GM21576 (cell line): ENCODE measurements around the gene IFT74.
A peak's percentile ranks its signal among the peaks of the same experiment; 100 is the strongest.

Source experiments
- ATAC-seq: cut with Tn5 transposase; IDR thresholded peaks from one replicate; pipeline ENCODE4 v1.9.1; 2021; ENCODE audit warnings: mild to moderate bottlenecking, moderate library complexity; ENCODE audit not compliant: unreplicated experiment

Gene IFT74

DNA sequence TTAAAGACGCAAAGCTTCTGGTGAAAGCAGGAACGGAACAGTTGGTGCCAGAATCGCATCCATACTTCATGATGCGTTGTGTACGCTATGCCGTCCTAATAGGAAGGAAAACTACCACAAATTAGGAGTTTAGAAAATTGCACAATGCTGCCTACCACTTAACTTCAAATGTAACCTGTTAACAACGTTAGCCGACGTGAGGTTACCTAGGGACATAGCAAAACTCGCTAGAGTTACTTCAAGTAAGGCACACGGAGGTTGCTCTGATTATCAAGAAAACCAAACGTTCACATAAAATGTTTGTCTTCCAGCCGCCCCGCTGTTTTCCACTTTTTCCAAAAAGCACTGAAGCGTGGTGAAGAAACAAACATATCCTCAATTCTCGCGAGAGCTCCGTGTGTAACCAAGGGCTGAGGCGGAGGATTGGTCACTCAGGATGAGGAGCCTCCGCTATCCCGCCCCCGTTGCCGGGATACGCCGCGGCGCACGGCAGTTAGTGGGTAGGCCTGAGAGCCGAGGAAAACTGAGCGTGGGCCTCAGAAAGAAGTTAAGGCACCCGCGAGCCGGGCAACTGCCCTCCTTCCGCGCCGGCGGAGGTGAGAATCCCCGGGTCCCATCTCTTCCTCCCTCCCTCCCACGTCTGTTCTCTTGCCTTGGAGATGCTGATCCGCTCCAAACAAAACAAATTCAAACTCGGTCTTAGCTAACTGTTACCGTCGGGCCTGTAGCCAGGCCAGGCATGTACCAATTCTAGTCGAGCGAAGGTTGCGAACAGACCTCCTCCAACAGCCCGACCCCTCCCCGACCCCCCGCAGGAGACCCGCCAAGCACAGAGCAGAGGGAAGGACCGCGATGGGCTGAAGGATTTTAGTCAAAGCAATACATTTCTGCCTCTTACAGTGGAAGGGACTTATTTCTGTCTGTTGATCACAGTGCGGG, at the start of gene IFT74:
TSS of gene IFT74 (plus strand) at position 492 of the 939 bp plus-strand sequence. CDS start 5,556 bp downstream, outside the sequence.
- peak; percentile 99 for ATAC-seq

DNA sequence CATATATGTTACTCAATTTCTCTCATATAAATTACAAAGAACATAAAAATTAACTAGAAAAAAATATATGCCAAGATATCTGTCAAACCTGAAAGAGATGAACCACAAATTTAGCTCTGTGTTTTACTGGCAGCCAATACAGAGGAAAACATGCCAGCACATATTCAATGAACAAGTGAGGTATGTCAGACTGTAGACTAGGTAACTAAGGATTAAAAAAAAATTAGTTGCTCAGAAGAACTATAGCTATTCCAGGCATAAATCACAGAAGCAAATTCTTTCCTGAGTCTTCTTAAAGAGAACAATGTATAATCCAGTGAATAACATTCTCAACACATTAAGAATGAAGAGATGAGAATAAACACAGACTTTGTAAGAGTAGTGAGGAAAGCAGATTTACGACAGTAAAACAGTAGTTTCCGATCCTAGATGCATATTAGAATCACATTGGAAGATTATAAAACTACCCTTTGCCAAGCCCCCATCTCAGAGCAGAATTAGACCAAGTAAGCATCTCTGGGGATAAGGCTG, 43.0 kb upstream of the IFT74 start:
- no peak for ATAC-seq

DNA sequence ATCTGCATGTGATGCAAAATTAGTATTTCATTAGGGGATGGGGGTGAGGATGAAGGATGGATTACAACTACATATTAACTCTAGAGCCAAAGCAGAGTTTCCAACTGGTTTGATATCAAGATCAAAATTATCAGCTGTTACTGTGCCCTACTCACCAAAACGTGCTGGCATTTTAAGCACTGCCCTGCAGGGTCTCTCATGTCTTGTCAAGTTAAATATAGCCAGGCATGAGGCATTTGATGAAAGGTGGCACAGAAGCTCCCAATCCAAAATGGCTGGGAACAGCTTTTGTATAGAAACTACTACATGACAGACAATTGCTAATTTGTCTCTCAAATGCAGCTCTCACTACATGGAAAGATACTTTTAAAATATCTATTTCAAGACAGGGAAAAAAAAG, 36.5 kb upstream of the IFT74 start:
- ATAC-seq: no peak

DNA sequence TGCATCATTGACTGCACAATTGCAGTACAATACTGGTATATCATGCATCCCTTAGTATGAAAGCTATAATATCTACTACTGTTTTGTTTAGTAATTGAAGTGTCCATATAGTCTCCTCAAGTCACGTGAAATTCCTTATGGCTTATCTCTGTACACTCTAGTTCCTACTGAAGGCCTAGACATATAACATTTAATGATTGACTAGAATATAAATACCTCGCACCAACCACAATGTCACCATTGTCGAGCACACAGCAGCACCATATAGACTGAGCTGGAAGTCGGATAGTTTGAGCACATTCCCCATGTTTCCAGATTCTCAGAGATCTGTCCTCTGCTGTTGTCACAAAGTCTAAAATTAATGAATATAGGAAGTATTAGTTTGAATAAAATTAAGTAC, 30.6 kb upstream of the IFT74 start:
- ATAC-seq: no peak

DNA sequence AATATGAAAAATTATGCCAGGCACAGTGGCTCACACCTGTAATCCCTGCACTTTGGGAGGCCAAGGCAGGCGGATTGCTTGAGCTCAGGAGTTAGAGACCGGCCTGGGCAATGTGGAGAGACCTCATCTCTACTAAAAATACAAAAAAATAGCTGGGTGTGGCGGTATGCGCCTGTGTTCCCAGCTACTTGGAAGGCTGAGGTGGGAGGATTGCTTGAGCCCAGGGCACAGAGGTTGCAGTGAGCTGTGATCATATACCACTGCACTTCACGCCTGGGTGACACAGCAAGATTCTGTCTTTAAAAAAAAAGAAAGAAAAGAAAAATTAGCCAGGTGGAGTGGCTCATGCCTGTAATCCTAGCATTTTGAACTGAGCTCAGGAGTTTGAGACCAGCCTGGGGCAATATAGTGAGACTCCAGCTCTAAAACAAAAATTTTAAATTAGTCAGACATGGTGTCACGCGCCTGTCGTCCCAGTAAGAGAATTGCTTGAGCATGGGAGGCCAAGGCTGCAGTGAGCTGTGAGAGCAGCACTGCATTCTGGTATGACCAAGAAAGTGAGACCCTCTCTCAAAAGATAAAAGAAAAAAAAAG, 27.2 kb upstream of the IFT74 start:
- ATAC-seq: no peak

DNA sequence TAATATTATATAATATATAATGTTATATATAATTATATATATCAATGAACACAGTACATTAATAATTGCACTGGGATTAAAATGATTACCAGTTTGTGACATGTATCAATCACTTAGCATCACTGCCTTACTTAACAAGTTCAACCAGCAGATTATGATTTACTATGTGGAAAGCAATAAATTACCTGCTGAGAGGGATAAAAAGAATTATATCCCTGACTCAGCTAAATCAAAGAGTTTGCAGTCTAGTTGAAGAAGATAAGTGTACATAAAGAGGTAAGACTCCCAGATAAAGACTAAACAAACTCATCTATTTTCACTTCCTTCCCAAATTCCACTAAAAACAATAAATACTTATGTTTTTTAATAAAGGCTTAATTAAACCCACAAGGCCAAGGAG, 20.4 kb upstream of the IFT74 start:
- no peak for ATAC-seq

DNA sequence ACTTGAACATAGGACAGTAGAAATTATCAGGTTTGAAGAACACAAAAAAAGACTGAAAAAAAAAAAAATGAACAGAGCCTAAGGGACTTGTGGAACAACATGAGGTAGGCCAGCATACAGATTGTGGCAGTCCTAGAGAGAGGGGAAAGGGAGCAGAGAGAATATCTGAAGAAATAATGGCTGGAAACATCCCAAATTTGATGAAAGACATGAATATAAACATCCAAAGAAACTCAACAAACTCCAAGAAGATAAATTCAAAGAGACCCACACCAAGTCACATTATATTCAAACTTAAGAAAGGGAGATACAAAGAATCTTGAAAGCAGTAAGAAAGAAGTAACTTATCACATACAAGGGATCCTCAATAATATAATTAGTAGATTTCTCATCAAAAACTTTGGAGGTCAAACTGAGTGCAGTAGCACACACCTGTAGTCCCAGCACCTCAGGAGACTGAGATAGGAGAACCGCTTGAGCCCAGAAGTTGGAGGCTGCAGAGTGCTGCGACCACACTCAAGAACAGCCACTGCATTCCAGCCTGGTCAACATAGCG, 18.3 kb upstream of the IFT74 start:
- no peak for ATAC-seq

DNA sequence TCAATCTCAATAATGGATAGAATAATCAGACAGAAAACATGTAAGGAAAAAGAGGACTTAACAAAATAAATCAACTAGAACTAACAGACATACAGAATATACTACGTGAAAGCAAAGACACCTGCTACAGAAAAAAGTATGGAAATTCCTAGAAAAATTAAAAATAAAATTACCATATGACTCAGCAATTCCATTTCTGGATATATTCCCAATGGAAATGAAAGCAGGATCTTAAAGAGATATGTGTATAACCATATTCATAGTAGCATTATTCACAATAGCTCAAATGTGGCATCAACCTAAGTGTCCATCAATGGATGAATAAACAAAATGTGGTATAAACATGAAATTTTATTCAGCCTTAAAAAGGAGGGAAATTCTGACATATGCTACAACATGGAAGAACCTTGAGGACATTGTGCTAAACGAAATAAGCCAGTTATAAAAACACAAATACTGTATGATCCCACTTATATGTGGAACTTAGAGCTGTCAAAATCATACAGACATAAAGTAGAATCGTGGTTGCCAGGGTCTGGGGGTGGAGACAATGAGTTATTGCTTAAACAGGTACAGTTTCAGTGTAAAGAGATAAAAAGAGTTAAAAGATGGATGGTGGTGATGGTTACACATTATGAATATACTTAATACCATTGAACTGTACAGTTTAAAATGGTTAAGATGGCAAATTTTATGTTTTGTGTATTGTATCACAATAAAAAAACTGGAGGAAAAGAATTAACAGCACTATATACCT, 16.1 kb upstream of the IFT74 start:
- no peak for ATAC-seq

DNA sequence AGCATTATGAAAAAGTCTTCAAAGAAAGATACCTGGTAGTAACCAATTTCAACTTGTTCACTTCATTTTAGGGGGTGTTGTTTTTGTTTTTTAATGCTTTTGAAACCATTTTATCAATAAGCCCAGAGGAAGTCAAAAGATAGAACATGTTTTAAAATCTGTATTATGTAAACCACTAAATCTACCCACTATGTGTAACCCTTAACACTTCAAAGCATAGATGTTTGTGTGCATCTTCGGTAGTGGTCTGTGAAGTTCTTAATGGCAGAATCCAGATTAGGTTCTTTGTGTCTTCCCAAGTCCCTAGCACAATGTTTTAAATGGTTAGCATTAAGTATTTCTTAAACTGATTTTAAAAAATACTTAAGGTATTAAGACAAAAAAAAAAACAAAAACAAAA, 15.4 kb upstream of the IFT74 start:
- ATAC-seq: no peak

DNA sequence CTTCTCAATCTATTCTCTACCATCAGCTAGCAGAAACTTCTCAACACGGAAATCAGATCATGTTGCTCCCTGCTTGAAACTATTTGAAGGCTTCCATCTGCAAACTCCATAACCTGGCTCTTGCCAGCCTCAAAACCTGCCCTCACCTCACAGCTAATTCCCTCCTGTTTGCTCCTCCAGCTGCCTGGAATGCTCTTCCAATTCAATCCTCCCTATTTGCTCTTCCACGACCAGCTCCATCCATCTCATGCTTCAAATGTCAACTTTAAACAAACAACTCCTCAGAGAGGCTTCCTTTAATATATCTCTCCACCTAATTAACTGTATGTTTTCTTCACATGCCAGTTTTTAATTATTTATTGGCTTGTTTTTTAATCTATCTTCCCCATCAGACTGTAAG, 10.6 kb upstream of the IFT74 start:
- no peak for ATAC-seq

DNA sequence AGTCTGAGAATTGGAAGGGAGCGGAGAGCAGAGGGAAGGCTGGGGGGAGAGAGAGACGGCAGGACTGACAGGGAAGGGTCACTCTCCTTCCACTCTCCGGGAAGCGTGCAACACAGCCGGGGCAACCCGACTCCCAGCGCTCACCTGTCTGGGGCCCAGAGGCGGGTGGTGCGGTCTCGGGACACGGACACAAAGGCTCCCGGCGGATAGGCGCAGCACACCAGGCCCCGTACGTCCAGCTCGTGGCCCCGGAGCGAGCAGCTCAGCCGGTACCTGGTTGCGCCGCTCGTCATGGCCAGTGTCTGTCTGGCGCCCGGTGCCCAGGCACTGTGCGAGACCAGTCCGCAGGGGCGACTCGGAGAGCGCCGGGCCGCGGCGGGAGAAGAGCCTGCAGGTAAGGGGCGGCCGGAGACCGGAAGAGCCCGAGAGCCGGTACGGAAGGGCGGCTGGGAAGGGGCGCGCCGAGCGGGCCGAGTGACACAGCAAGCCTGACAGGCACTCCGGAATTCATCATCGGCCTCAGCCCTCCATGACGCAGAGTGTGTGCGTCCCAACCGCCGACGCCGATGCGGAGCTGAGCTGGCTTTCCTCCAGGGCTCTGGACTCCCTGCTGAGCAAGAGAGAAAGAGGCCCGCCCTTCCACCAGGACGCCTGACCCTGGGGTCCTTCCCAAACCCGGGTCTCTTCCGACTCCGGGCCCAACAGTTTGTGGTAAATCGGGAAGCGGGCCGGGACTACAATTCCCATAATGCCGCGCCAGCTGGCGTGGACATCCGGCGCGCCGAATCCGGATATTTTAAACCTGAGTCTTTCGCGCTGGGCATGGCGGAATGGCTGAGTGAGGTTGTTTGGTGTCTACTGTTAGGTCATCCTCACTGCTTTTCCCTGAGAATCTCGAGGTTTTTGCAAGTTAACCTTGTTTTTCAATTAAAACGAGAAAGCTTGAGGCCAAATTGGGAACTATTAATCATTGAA, 9.2 kb upstream of the IFT74 start, which contains the start of gene PLAA:
TSS of gene PLAA (minus strand) at position 490 of the 975 bp plus-strand sequence. CDS start at position 293, 197 bp downstream.
- peak; percentile 98 for ATAC-seq

DNA sequence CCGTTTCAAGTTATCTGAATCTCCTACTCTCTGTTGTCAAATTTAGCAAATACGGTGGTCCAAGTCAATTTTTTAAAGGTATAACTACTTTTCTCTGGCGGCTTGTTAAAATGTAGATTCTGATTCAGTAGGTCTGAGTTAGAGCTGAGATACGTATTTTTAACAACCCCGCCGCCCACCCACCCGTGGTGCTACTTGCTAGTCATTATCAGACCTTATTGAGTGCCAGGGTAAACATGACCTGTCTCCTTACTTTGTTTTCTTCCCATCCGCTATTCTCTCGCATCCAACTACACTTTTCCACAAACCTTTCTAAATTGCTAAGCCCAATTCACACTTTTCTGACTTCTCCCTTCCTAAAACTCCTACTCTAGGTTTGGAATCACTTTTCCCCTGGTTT, 8.5 kb upstream of the IFT74 start:
- ATAC-seq: no peak

DNA sequence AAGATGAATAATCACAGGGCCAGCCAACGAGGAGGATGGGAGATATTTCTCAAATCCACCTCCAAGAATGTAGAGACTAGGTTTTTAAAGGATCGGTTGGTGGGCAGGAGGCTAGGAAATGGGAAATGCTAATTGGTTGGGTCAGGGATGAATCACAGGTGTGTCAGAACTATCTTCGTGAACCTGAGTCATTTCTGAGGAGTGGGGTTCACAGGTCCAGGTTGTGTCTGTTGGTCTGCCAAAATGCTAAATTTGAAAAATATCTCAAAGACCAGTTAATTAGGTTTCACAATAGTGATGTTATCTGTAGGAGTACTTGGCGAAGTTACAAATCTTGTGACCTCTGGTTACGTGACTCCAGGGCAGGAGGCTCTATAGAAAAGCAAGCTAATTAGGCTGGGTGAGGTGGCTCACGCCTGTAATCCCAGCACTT, 6.6 kb upstream of the IFT74 start:
- ATAC-seq: no peak

DNA sequence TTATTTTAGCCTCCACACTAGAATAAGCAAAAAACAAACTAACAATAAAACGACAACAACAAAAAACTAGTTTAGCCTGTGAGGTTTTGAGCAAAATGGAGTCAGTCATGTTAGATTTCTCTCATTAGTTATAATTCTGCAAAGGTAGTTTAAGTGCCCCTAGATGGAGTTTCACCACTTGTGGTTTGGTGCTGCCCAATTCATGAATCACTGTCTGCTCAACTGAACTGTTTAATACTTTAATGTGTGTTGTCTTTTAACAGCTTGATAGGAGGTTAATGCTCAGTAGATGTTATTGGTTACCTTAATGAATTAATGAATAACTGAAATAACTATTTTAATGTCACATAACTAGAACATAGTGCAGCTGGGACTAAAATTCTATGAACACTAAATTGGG, 5.7 kb upstream of the IFT74 start:
- ATAC-seq: no peak

DNA sequence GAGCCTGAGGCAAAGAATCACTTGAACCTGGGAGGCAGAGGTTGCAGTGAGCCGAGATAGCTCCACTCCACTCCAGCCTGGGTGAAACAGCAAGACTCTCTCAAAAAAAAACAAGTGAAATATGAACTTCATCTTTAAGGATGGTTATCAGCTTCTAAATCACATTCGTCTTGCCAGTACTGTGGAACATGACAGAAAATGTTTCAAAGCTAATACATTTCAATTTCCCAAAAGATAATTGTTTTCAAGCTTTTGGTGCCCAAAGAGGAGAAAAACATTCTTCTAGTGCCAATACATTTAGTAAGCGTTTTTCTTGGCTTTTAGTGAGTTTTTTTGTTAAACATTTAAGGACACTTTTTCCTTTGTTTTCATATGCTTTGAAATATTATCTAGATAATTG, 4.4 kb upstream of the IFT74 start:
- ATAC-seq: no peak

DNA sequence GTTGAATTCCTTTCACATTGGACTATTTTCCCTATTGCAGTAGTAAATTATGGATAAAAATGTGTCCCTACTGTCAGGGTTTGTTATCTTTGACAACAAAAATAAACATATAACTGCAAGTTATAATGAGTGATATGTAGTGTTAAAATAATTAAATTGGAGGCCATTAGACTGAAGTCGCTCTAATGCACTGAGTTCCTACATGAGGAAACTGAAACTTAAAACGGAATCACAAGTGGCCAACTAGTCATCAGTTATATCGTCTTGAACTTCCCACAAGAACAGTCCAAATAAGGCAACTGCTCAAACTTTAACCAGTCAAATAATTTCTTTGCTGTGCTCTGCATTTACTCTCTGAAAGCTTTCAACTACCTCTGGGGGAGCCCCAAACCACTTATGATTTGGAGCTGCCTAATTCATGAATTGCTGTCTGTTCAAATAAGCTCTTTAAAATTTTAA, 2.1 kb upstream of the IFT74 start:
- no peak for ATAC-seq

DNA sequence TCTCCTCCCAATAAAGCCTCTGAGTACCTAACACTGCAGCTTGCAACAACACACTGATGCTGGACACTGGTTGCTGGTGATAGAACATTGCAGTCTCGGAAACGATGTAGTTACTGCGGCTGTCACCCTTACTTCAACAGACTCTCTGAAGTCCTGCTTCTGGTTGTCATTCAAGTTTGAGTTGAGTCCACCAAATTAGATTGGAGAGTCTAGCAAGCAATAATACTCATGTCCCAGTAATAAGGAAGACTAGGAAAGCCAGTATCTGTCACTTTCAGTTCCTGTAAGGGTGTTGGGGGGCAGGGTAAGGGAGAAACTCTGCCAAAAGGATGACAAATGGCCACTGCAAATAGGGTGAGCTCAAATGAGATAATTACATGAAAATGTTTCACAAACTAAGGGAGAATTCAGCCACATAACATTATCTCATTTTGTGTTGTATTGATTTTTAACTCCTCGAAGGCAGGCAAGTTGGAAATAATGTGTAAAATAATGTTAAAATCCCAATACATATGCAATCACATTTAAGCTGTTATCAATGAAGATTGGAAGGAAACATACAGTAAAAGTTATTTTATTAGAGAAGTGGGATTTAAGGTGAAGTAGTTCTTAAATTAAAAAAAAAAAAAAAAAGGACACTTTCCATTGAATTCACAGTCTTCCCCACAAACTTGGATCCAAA, 849 bp upstream of the IFT74 start:
- no peak for ATAC-seq

DNA sequence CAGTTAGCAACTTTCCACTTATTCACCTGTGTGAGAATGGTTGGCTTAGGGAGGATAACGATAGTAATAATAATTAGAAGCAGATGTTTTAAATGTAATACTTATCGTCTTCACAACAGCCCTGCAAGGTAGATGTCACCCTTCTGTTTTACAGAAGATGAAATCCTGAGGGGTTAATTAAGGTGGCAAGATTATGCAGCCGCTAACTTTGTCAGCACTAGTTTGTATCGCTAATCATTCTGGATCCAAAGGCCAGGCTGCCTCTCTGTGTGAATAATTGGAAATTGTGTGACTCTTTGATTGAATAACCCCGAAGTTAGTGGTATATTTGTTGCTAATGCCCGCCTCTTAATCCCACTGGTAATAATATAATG, 635 bp downstream of the IFT74 start:
- ATAC-seq: no peak

DNA sequence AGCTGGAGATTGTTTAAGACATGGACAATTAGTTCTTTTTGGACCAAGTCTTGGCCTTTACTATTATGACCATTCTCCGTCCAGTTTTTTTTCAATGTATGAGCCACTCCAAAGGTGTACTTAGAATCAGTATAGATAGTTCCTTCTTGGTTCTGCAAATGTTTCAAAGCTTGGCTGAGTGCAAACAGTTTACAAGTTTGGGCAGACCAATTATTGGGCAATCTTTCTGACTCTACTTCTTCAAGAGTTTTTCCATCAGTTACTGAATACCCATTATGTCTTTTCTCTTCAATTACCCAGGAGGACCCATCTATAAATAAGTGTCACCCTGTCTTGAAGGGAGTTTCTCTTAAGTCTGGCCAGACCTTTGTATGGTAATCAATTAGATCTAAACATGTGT, 15.5 kb downstream of the IFT74 start:
- no peak for ATAC-seq
